IPS-NIHi11 (cell line): ENCODE data around the gene UGT1A8.
"Not testable (repeated sequence)": the region's sequence is repeated elsewhere in the genome, so short reads cannot be mapped to it uniquely, and the experiment has no call there.

Experiments
- DNase-seq: peaks from one replicate; pipeline ENCODE4 v3.0.0; 2012; ENCODE audit warnings: mixed read lengths, low spot score

UGT1A8 gene

GRCh38 chr2:233617476-233617875 lies at the start of gene UGT1A8:
Gene UGT1A8 (plus strand): TSS chr2:233617633. CDS start chr2:233617708, 75 bp downstream.
- not testable (repeated sequence) for DNase-seq

- DNase-seq, result no peak
These were observed 46.4 kb upstream of the UGT1A8 start for GRCh38 chr2:233571001-233571400.

- DNase-seq, result no peak
These were observed 46.0 kb upstream of the UGT1A8 start for GRCh38 chr2:233571462-233571861.

- no peak for DNase-seq
These were observed 45.0 kb upstream of the UGT1A8 start for GRCh38 chr2:233572468-233572867.

- DNase-seq, result not testable (repeated sequence)
These were observed 40.1 kb upstream of the UGT1A8 start for GRCh38 chr2:233577341-233577740.

- not testable (repeated sequence) for DNase-seq
These were observed 34.0 kb upstream of the UGT1A8 start for GRCh38 chr2:233583217-233583965.

- no peak for DNase-seq
These were observed 33.2 kb upstream of the UGT1A8 start for GRCh38 chr2:233584210-233584609.

GRCh38 chr2:233588400-233588799 lies 29.0 kb upstream of the UGT1A8 start:
- DNase-seq, result no peak

- not testable (repeated sequence) for DNase-seq
These were observed 24.7 kb upstream of the UGT1A8 start for GRCh38 chr2:233592706-233593105.

- DNase-seq, result no peak
These were observed 24.2 kb upstream of the UGT1A8 start for GRCh38 chr2:233593201-233593600.

- DNase-seq, result no peak
These were observed 19.9 kb upstream of the UGT1A8 start for GRCh38 chr2:233597522-233597921.

GRCh38 chr2:233598952-233599351 lies 18.5 kb upstream of the UGT1A8 start:
- DNase-seq, result no peak

- no peak for DNase-seq
These were observed 17.0 kb upstream of the UGT1A8 start for GRCh38 chr2:233600386-233600785.

GRCh38 chr2:233602076-233602475 lies 15.4 kb upstream of the UGT1A8 start:
- no peak for DNase-seq

GRCh38 chr2:233603520-233603919 lies 13.9 kb upstream of the UGT1A8 start:
- DNase-seq, result no peak

- DNase-seq, result no peak
These were observed 12.6 kb upstream of the UGT1A8 start for GRCh38 chr2:233604826-233605225.

GRCh38 chr2:233605680-233606079 lies 11.8 kb upstream of the UGT1A8 start:
- DNase-seq, result no peak

- DNase-seq, result no peak
These were observed 6.1 kb upstream of the UGT1A8 start for GRCh38 chr2:233611284-233611683.

GRCh38 chr2:233620204-233620603 lies 2.8 kb downstream of the UGT1A8 start:
- no peak for DNase-seq

GRCh38 chr2:233621863-233622262 lies 4.4 kb downstream of the UGT1A8 start:
- DNase-seq, result not testable (repeated sequence)

- DNase-seq, result no peak
These were observed 10.0 kb downstream of the UGT1A8 start for GRCh38 chr2:233627331-233628025.

- DNase-seq, result not testable (repeated sequence)
These were observed 18.9 kb downstream of the UGT1A8 start, which contains the start of gene UGT1A10 for GRCh38 chr2:233636306-233636705. Gene UGT1A10 (plus strand): TSS chr2:233636448. CDS start chr2:233636523, 75 bp downstream.

GRCh38 chr2:233638836-233639235 lies 21.4 kb downstream of the UGT1A8 start:
- DNase-seq, result no peak
